HG03045 (cell line): ENCODE measurements around the gene APLNR.
"Not testable (repeated sequence)": the region's sequence is repeated elsewhere in the genome, so short reads cannot be mapped to it uniquely, and the experiment has no call there.

Experiments used
- ATAC-seq: cut with Tn5 transposase; IDR thresholded peaks from one replicate; pipeline ENCODE4 v1.9.1; 2021; ENCODE audit warnings: mild to moderate bottlenecking, moderate library complexity; ENCODE audit not compliant: unreplicated experiment

APLNR gene

DNA sequence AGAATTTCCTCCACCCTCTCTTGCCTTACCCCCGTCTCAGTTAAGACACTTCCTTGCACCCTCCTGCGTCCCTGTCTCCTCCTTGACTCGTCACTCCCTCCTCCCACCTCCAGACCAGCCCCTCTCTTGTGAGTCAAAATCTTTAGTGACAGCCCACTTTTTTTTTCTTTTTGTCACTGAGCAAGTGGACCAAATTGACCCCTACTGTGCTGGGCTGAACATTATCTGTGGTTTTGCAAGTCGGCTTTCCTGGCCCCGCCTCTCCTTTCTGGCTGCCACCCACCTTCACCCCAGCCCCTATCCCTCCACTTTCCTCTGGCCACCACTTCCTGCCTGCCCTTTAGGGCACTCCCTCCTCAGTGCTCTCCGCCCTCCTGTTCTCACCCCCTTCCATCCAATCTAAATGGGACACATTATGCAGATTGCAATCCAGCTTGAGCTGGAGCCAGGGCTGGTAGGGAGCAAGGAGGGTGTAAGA lies at the start of gene APLNR:
Gene APLNR (minus strand): TSS at position 47 of the 478 bp plus-strand sequence. CDS start 246 bp downstream, outside the sequence.
- no peak for ATAC-seq

- ATAC-seq, result no peak
Observed at GRCh38 chr11:57283231-57283990, 46.4 kb upstream of the APLNR start.

- ATAC-seq, result not testable (repeated sequence)
Observed at GRCh38 chr11:57281546-57281945, 44.5 kb upstream of the APLNR start.

GRCh38 chr11:57279116-57279515 lies 42.1 kb upstream of the APLNR start:
- no peak for ATAC-seq

- ATAC-seq, result no peak
Observed at GRCh38 chr11:57278721-57279095, 41.7 kb upstream of the APLNR start.

DNA sequence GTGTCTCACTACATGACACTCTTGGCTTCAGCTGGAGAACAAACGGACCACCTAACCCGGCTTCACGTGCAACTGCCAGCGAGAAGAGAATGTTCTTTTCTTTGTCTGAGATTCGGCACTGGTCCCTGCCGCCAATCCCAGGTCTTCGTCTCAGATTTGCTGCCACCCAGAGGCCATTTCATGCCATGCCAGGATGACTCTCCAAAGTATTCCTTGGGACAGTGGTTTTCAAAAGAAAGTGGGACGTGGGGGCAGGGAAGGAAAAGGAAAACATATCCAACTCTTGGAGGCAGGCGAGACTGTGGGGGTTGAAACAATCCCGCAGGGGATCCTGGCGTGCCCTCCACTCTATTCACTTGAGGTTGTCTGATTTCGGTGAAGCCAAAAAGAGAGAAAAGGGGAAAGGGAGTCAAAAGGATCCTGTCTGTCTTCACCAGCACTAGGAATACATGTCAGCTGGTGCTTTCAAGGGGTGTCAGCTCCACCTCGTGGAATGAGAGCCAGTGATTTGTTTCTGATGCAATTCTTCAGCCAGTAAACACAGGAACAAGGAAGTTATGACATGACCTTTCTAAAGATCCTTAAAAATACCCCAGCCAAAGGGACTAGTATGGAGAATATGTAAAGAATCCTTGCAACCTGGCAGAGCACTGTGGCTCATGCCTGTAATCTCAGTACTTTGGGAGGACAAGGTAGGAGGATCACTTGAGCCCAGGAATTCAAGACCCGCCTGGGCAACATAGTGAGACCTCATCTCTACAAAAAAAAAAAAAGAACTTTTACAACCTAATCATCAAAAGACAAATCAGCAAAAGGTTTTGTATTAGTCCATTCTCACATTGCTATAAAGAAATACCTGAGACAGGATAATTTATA lies 41.0 kb upstream of the APLNR start:
- peak; percentile 69 for ATAC-seq

DNA sequence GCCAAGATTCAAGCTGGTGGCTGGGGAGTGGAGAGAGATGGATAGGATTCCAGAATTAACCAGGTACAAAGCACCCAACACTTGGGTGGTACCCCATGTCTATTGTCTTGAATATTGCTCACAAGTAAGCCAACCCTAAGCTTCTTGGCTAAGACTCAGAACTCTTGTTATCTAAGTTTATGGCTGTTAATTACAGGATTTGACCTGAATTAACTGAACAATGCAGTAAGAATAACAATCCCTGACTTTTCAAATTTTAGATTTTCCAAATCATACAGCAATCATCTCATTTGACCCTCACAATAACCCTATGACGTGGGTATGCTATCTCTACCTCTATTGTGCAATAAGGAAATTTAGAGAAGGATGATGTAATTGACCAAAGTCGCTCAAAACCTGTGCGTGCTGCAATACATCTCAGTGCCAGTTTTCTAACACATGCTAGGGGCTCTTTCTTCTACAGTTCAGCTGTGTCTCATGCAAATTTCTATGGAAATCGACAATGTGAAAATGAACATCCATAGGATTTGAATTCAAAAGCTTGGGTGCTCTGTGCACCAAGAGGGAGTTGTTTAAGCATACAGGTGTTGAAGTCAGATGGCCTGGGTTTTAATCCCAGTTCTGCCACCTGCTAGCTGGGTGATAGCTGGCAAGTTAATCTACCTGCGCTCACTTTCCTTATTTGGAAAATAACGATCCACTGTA lies 40.1 kb upstream of the APLNR start:
- no peak for ATAC-seq

DNA sequence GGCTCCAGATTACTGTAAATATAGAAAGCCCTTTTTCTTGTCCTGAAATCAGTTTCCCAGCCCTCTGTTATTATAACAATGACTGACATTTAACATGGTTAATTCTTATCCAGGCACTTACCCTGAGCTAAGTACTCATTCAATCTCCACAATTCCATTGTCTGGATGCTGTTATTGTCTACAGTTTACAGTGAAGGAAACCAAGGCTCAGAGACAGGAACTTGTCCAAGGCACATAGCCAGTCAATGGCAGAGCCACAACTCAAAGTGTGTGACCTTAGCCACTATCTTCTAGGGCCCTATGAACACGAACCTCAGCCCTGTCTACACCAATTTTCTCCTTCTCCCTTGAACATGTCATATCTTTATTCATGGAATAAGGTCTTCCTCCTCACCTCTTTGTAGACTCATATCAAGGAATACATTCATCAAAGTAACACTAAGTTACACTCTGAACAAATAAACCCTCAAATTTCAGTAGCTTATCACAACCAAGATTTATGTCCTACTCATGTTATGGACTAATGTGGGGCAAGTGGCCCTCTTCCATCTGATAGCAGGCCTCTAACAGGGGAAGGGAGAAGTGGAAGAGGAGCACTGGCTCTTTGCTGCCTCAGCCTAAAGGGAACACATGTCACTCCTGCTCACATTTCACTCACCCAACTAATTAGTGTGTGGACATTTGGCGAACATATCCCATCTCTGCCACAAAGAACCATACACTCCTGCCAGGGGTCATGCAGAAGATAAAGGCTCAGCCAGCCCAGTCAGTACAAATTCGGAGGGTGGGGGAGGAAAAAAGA lies 39.3 kb upstream of the APLNR start:
- ATAC-seq, result no peak

- no peak for ATAC-seq
Observed at GRCh38 chr11:57275582-57275981, 38.5 kb upstream of the APLNR start.

GRCh38 chr11:57274904-57275498 lies 38.0 kb upstream of the APLNR start:
- no peak for ATAC-seq

GRCh38 chr11:57273448-57274058 lies 36.5 kb upstream of the APLNR start:
- ATAC-seq, result no peak

- no peak for ATAC-seq
Observed at GRCh38 chr11:57269571-57270021, 32.5 kb upstream of the APLNR start.

DNA sequence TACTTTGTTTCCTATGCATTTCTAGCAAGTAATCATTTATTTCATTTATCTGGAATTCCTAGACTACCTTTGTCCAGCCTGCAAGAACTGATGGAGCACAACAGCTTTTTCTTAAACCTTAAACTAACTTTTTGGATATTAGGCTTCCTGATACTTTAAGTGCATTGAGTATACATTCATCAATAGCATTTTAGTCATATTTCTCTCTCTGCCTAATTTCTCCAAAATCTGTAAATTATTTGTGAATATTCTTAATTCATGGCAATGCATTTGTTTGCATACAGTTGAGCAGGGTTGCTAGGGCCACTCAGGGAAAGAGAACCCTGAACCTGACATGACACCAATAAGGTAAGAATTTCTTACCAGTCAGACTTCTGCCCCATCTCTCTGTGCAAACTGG lies 29.1 kb upstream of the APLNR start:
- ATAC-seq, result no peak

- ATAC-seq, result no peak
Observed at GRCh38 chr11:57263351-57263750, 26.3 kb upstream of the APLNR start.

DNA sequence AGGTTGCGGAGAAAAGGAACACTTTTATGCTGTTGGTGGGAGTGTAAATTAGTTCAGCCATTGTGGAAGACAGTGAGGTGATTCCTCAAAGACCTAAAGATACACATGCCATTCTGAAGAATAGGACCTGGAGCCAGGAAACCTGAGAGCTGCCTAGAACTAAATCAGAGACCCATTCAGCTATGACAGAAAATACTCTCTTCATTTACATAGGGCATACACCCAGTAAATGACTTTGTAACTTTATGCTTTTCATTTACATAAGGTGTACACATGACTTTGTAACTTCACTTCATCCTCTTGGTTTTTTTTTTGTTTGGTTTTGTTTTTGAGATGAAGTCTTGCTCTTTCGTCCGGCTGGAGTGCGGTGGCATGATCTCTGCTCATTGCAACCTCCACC lies 25.1 kb upstream of the APLNR start:
- ATAC-seq, result no peak

DNA sequence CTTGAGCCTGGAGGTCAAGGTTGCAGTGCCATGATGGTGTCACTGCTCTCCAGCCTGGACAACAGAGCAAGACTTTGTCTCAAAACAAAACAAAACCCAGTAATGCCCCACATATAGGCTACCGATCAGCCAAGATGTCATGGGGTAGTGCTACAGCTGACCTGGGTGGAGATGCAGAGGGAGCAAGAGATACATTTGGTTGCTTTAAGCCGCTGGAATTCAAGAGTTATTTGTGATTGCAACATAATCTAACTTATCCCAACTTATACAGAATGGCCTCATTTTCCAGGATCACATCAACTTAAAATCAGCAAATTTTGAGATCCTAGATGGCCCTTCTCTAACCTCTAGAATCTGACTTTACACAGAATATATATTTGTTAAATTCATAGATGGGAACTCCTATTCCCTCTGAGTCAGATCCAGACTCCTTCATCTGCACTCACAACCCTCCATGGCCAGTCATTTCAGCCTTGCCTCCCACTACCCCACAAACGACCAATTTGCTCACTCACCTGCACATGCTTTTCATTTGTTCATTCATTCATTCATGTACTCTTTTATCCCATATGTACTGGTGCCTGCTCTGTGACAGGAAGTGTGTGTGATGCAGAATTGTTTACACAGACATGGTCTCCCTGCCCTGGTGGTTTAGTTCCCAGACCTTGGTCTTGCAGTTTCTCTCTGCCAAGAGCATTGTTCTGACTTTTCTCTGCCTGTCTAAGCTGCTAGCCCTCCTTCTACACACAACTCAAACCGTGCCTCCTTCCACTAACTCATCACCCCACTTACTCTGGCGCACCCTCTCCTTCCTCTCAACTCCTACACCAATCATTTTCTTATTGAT lies 24.1 kb upstream of the APLNR start:
- no peak for ATAC-seq

GRCh38 chr11:57256119-57256518 lies 19.1 kb upstream of the APLNR start:
- no peak for ATAC-seq

DNA sequence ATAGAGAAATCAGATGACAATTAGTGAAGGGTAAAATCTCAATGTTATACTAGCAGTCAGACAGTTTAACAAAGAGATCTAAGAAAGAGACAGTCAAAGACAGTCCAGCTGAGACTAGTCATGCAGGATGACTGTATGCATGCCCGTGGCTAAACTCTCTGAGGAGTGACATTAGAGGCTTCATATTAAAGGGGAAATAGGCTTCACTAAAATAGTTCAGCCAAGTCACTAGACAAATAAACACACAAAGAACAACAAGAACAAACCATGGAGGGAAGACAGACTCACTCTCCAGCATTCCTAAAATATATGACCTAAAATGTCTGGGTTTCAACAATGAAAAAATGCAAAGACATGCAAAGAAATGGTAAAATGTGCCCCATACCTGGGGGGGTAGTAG lies 18.6 kb upstream of the APLNR start:
- ATAC-seq, result no peak

DNA sequence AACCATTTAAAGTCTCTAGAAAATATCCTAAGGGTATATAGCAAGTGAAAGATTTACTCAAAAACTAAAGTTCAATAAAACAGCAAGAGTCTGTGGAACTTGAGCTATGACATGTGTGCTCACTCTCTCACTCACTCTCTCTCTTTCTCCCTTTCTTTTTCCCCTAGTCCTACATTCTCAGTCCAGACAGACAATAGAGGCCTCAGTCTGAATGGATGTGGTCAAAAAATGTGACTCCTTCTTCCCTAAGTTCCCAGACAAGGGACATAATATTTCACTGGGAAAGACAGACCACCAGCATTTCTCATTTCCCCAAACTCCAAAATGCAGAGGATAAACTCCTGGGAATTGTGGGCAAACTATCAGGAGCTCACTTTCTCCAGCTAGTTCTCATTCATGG lies 17.6 kb upstream of the APLNR start:
- no peak for ATAC-seq
